ENCODE measurements around the gene SSH2. TPM values are rescaled to one million over a fixed set of nuclear protein-coding genes. Genes with fewer than 3 reads are reported as not detected.
"Not testable (repeated sequence)": the region's sequence is repeated elsewhere in the genome, so short reads cannot be mapped to it uniquely, and the experiment has no call there.

Gene SSH2
- total RNA-seq, 1 donor from 2014 or later, result 38.8 TPM

- DNase-seq (ENCODE audit: low spot score); intact Hi-C loops (cut with DNase I): not testable (repeated sequence)
Measured at GRCh38 chr17:29725408-29725807, 204.6 kb downstream of the SSH2 start.

- intact Hi-C loops (cut with DNase I), result loop anchor here (5.0 kb wide), 1 partner anchor 34 kb away; no protein-coding TSS in a partner anchor
- no peak for DNase-seq (ENCODE audit: low spot score)
Measured at GRCh38 chr17:29723278-29724047, 206.6 kb downstream of the SSH2 start.

- DNase-seq (ENCODE audit: low spot score), result peak; percentile 80
- intact Hi-C loops (cut with DNase I), result loop anchor here (5.0 kb wide), 1 partner anchor 35 kb away; no protein-coding TSS in a partner anchor
Measured at GRCh38 chr17:29722411-29723198, 207.4 kb downstream of the SSH2 start.

- intact Hi-C loops (cut with DNase I), result loop anchor here (5.0 kb wide), 1 partner anchor 37 kb away; no protein-coding TSS in a partner anchor
- DNase-seq (ENCODE audit: low spot score), result no peak
Measured at GRCh38 chr17:29720551-29720950, 209.5 kb downstream of the SSH2 start.

GRCh38 chr17:29719469-29719868, 210.6 kb downstream of the SSH2 start:
- no peak for DNase-seq (ENCODE audit: low spot score)
- intact Hi-C loops (cut with DNase I), result no loop called here

GRCh38 chr17:29718446-29719039, 211.5 kb downstream of the SSH2 start:
- intact Hi-C loops (cut with DNase I), result no loop called here
- no peak for DNase-seq (ENCODE audit: low spot score)

- no peak for DNase-seq (ENCODE audit: low spot score)
- intact Hi-C loops (cut with DNase I), result no loop called here
Measured at GRCh38 chr17:29717817-29718216, 212.2 kb downstream of the SSH2 start.

GRCh38 chr17:29716566-29716965, 213.5 kb downstream of the SSH2 start:
- intact Hi-C loops (cut with DNase I), result no loop called here
- DNase-seq (ENCODE audit: low spot score), result no peak

- intact Hi-C loops (cut with DNase I), result no loop called here
- DNase-seq (ENCODE audit: low spot score), result no peak
Measured at GRCh38 chr17:29715680-29716079, 214.3 kb downstream of the SSH2 start.

GRCh38 chr17:29714146-29714545, 215.9 kb downstream of the SSH2 start:
- intact Hi-C loops (cut with DNase I), result no loop called here
- no peak for DNase-seq (ENCODE audit: low spot score)

- no peak for DNase-seq (ENCODE audit: low spot score)
- intact Hi-C loops (cut with DNase I), result no loop called here
Measured at GRCh38 chr17:29713626-29714025, 216.4 kb downstream of the SSH2 start.

GRCh38 chr17:29711588-29712385, 218.2 kb downstream of the SSH2 start:
- DNase-seq (ENCODE audit: low spot score), result no peak
- intact Hi-C loops (cut with DNase I), result no loop called here

- intact Hi-C loops (cut with DNase I), result no loop called here
- no peak for DNase-seq (ENCODE audit: low spot score)
Measured at GRCh38 chr17:29710891-29711418, 219.1 kb downstream of the SSH2 start.

- intact Hi-C loops (cut with DNase I), result no loop called here
- no peak for DNase-seq (ENCODE audit: low spot score)
Measured at GRCh38 chr17:29710520-29710884, 219.5 kb downstream of the SSH2 start.

- DNase-seq (ENCODE audit: low spot score), result no peak
- intact Hi-C loops (cut with DNase I), result no loop called here
Measured at GRCh38 chr17:29709866-29710519, 220.0 kb downstream of the SSH2 start.

GRCh38 chr17:29707212-29707571, 222.8 kb downstream of the SSH2 start:
- no peak for DNase-seq (ENCODE audit: low spot score)
- intact Hi-C loops (cut with DNase I), result no loop called here

GRCh38 chr17:29706045-29706431, 224.0 kb downstream of the SSH2 start:
- intact Hi-C loops (cut with DNase I), result no loop called here
- no peak for DNase-seq (ENCODE audit: low spot score)

GRCh38 chr17:29705386-29705785, 224.6 kb downstream of the SSH2 start:
- intact Hi-C loops (cut with DNase I), result no loop called here
- no peak for DNase-seq (ENCODE audit: low spot score)

- intact Hi-C loops (cut with DNase I), result loop anchor here (5.0 kb wide), 1 partner anchor 33 kb away; no protein-coding TSS in a partner anchor
- no peak for DNase-seq (ENCODE audit: low spot score)
Measured at GRCh38 chr17:29699283-29699682, 230.7 kb downstream of the SSH2 start.

Measured in cardiac septum (tissue), 1 donor.